Heart left ventricle (tissue), 16 donors: ENCODE results near the gene RPS24. TPM values are rescaled to one million over a fixed set of nuclear protein-coding genes. Genes with fewer than 3 reads are reported as not detected.

Experiments used
- ATAC-seq, 4 donors: fragments of 200-7000 bp; cut with Tn5 transposase; one replicate each; pipeline ENCODE4 v1.9.1; 2020 to 2022; ENCODE audit warnings: moderate library complexity in 4 of 4, mild to moderate bottlenecking in 3 of 4, moderate number of reproducible peaks in 1 of 4
- DNase-seq, 5 donors: peaks; one replicate each; pipeline ENCODE4 v3.0.0-alpha.2; 2020
- H3K27ac ChIP-seq, 12 donors: fragments of 200-600 bp; sonication (generic) in 4 of 12; one replicate each; pipeline versions ENCODE4 v1.5.0 to v1.8.0; 2016 to 2022; ENCODE audit warnings: mild to moderate bottlenecking in 2 of 12
- H3K27me3 ChIP-seq, 9 donors: fragments of 200-600 bp; sonication (generic) in 2 of 9; one replicate each; pipeline versions ENCODE4 v1.5.1 to v1.8.0; 2016 to 2022; ENCODE audit warnings: mild to moderate bottlenecking in 3 of 9
- H3K36me3 ChIP-seq, 9 donors: fragments of 200-600 bp; sonication (generic) in 2 of 9; one replicate each; pipeline versions ENCODE4 v1.5.0 to v1.8.0; 2018 to 2022; ENCODE audit warnings: mild to moderate bottlenecking in 2 of 9
- H3K4me1 ChIP-seq, 12 donors: fragments of 200-600 bp; sonication (generic) in 4 of 12; one replicate each; pipeline versions ENCODE4 v1.5.0 to v1.8.0; 2016 to 2022; ENCODE audit warnings: mild to moderate bottlenecking in 3 of 12
- H3K4me3 ChIP-seq, 12 donors: fragments of 200-600 bp; sonication (generic) in 4 of 12; one replicate each; pipeline versions ENCODE4 v1.5.0 to v1.8.0; 2017 to 2022; ENCODE audit warnings: mild to moderate bottlenecking in 9 of 12, moderate library complexity in 4 of 12
- H3K9me3 ChIP-seq, 12 donors: fragments of 200-600 bp; sonication (generic) in 4 of 12; one replicate each; pipeline versions ENCODE4 v1.5.0 to v1.8.0; 2016 to 2022; ENCODE audit warnings: mild to moderate bottlenecking in 1 of 12
- POLR2A ChIP-seq, 2 donors: fragments of 450-650 bp; IDR thresholded peaks; one replicate each; pipeline ENCODE4 v1.6.1; 2017; ENCODE audit warnings: antibody characterized with exemption in 2 of 2, mild to moderate bottlenecking in 2 of 2, moderate library complexity in 2 of 2
- WGBS, 4 donors: extraction: QIAGEN DNeasy Blood & Tissue Kit in 2 of 4; methylation state at CpG; one replicate each; pipeline versions ENCODE4 v1.1.5 to v1.1.7; 2013 to 2018; 5-methylcytosine and 5-hydroxymethylcytosine counted together
- intact Hi-C, 10 donors: fragments of 100-400 bp; cut with DNase I; formaldehyde crosslinking; loops; one replicate each; pipeline versions ENCODE4 v1.11.1 to v1.14.2; 2022
- polyA plus RNA-seq, 2 donors: library from polyadenylated mRNA; stranded (reverse); fragments of 200-250 nt; gene quantifications; one replicate each; pipeline ENCODE4 v1.2.3, GENCODE V29; 2013
- total RNA-seq, 9 donors: library from RNA; depleted of rRNA in 2 of 9; stranded (reverse); fragments of >200 nt in 2 of 9; fragmentation: NEBNext Ultra II Directional in 3 of 9; extraction: Animal tissue kit (Norgen Biotek cat#: 25700) in 3 of 9; gene quantifications; one replicate each; pipeline versions ENCODE4 v1.1.0 to v1.2.4, GENCODE V29; 2016 to 2023
- TF ChIP-seq, protein P1 (sequence below), 12 donors: fragments of 200-600 bp; sonication (generic) in 4 of 12; IDR thresholded peaks; one replicate each; pipeline versions ENCODE4 v1.5.0 to v1.8.0; 2018 to 2022; ENCODE audit warnings: antibody characterized with exemption in 12 of 12, mild to moderate bottlenecking in 5 of 12
- donor health status: ischemic (EF 13 %, LVEDD 7.1; RV severe dilation, severe dysfunction).
- donor health status: healthy with polysubstance abuse.
- donor health status: DM: no; HTN: yes; CAD: no.
- donor health status: DM: no; HTN: no; CAD: no.
- donor health status: ischemic (EF 25% LVEDD 6.9; RV normal size, moderate dysfunction).
- donor health status: ischemic (EF 25% LVEDD 5.7; RV mildly dilated, moderate dysfunction).
- donor health status: healthy.
- donor health status: DM: yes; HTN: yes; CAD: no.
- donor health status: ischemic (EF 35%, LVEDD 5.7; RV mildly dilated, moderate dysfunction).
- donor health status: nonischemic (EF 11% LVEDD 7.7; RV severe dilation, severe dysfunction).
- donor health status: DM: yes; HTN: yes; CAD: no.
- donor health status: PGD.
- donor health status: ischemic (EF 29% LVEDD 5.4; RV normal size, mild dysfunction).
- donor health status: nonischemic (EF 23%, LVEDD 6.1; RV moderate dilation, normal function).

RPS24 gene
- total and polyA plus RNA-seq, 11 donors: 683 to 3,748 (median 919) TPM

DNA sequence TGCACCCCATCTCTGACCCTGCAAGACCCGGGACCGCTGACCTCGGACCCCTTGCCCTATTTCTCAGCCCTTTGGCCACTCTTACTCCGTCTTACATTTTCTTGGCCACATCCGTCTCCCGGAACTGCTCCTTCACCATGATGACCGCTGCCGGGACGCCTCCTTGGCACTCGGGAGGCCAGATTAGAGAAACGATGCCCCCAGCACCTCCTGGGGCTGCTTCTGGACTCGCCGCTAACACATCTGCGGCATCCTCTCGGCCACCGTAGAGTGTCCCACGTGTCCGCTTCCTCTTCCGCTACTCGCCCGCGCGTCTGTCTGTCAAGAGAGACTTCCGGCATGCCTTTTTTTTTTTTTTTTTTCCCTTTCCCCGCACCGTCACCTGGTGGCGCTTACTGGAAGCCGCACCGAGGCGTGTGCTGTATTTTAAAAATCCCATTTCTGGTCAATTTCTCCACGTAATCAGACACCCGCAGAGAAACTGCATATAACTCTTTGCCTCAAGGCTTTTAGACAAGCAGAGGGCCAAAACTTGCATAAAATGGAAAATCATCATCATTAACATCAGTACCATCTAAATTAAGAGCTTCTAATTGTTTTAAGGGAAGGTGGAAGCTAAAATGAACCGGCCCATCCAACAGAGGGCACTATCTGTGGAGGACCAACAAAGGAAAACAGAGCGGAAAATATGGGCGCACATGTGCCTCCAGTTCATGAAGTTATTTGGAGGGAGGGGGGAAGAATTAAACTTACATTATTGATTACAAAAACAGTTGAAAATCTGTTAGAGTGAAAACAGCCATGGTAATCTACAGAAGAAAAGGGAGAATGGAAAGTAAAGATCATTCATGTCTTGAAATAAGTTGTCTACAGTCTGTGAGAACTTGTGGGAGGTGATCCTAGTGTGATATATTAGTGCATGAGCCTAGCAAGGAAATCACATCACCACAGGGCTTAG is 4.1 kb upstream of the RPS24 start, which contains the start of gene POLR3A:
Gene POLR3A (minus strand): TSS at position 247 of the 958 bp plus-strand sequence. CDS start 108 bp downstream, at position 139.
- peak; percentile 96 to 99 (median 97) for DNase-seq
- WGBS, 4 donors: 0 to 1% (median 0%) methylated on average over 35 of the region's 35 CpGs
- intact Hi-C loops: loop anchor here in 4 of 10 donors (5.0 to 10.0 kb wide), 4 partner anchors 182 to 1043 kb away; no protein-coding TSS in a partner anchor

DNA sequence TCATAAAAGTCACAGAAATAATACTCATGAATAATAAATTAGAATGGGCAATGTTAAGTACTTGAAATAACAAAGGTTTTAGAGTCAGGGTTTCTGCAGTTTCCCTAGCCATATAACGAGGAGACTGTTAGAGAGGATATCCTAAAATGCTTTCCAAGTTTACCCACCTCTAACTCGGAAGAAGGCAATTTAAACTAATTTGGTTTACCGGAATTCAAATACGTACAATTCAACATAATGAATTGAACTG is 351 bp upstream of the RPS24 start:
- peaks cover 5 to 56% (median 21%) of the 10 kb centered on the region in 12 donors for H3K4me1 ChIP-seq

More for the DNA sequence above, 4.1 kb upstream of the RPS24 start, which contains the start of gene POLR3A:
- no peaks in the 10 kb centered on the region for H3K9me3 ChIP-seq
- no peaks in the 10 kb centered on the region for H3K27me3 ChIP-seq
- peak; percentile 68 to 82 (median 76) for ATAC-seq
- peaks cover 0 to 22% (median 15%) of the 10 kb centered on the region in 9 donors for H3K36me3 ChIP-seq
- H3K27ac ChIP-seq: peak within 1 kb of the TSS; percentile 46 to 90 (median 80)
- peak in 1 of 2 donors; percentile 40 for TF ChIP-seq POLR2A (IDR thresholded peaks at IDR 0.05)
- TF ChIP-seq, protein P1, sequence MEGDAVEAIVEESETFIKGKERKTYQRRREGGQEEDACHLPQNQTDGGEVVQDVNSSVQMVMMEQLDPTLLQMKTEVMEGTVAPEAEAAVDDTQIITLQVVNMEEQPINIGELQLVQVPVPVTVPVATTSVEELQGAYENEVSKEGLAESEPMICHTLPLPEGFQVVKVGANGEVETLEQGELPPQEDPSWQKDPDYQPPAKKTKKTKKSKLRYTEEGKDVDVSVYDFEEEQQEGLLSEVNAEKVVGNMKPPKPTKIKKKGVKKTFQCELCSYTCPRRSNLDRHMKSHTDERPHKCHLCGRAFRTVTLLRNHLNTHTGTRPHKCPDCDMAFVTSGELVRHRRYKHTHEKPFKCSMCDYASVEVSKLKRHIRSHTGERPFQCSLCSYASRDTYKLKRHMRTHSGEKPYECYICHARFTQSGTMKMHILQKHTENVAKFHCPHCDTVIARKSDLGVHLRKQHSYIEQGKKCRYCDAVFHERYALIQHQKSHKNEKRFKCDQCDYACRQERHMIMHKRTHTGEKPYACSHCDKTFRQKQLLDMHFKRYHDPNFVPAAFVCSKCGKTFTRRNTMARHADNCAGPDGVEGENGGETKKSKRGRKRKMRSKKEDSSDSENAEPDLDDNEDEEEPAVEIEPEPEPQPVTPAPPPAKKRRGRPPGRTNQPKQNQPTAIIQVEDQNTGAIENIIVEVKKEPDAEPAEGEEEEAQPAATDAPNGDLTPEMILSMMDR (IDR thresholded peaks at IDR 0.05): peak; percentile 49 to 86 (median 66)
- peaks cover 3 to 29% (median 18%) of the 10 kb centered on the region in 12 donors for H3K4me1 ChIP-seq
- H3K4me3 ChIP-seq: peak within 1 kb of the TSS; percentile 59 to 99 (median 88)

GRCh38 chr10:78035025-78035424 is 1.4 kb downstream of the RPS24 start:
- intact Hi-C loops: loop anchor here in 1 of 10 donors (10.0 kb wide), 1 partner anchor 940 kb away; no protein-coding TSS in a partner anchor
- Histone ChIP-seq H3K27me3 (no peaks in the 10 kb centered on the region), H3K4me1 (peaks cover under 1 to 60% (median 13%) of the 10 kb centered on the region in 12 donors), H3K9me3 (no peaks in the 10 kb centered on the region), H3K36me3 (peaks cover 0 to 53% (median 50%) of the 10 kb centered on the region in 9 donors), H3K4me3 (peak overlapping the region in 7 of 12 donors; percentile 69 to 92 (median 79)), H3K27ac (peak overlapping the region in 4 of 12 donors; percentile 63 to 85 (median 82))
- ATAC-seq (no peak), DNase-seq (no peak)
- WGBS, 4 donors: 87 to 95% (median 93%) methylated on average over 5 of the region's 5 CpGs
- no peak for TF ChIP-seq POLR2A (IDR thresholded peaks at IDR 0.05)
- TF ChIP-seq, protein P1 (IDR thresholded peaks at IDR 0.05): no peak

More for the DNA sequence above, 351 bp upstream of the RPS24 start:
- H3K27me3 ChIP-seq: no peaks in the 10 kb centered on the region
- intact Hi-C loops: loop anchor here in 2 of 10 donors (5.0 to 10.0 kb wide), 2 partner anchors 941 to 1039 kb away; no protein-coding TSS in a partner anchor
- no peaks in the 10 kb centered on the region for H3K9me3 ChIP-seq
- peaks cover 0 to 36% (median 33%) of the 10 kb centered on the region in 9 donors for H3K36me3 ChIP-seq
- ATAC-seq (no peak), DNase-seq (no peak)
- H3K4me3 ChIP-seq: peak overlapping the region; percentile 20 to 92 (median 78)
- H3K27ac ChIP-seq: peak overlapping the region in 7 of 12 donors; percentile 49 to 85 (median 77)
- no peak for TF ChIP-seq POLR2A (IDR thresholded peaks at IDR 0.05)
- TF ChIP-seq, protein P1 (IDR thresholded peaks at IDR 0.05): no peak
- WGBS, 4 donors: 0 to 1% (median 0%) methylated on average over 4 of the region's 4 CpGs

- ATAC-seq (no peak), DNase-seq (no peak)
- TF ChIP-seq, protein P1 (IDR thresholded peaks at IDR 0.05): no peak
- TF ChIP-seq POLR2A (IDR thresholded peaks at IDR 0.05): no peak
- WGBS, 4 donors: 88 to 95% (median 90%) methylated on average over 5 of the region's 5 CpGs
- Histone ChIP-seq H3K4me1 (peaks cover 0 to 58% (median 12%) of the 10 kb centered on the region in 12 donors), H3K4me3 (peak overlapping the region in 1 of 12 donors; percentile 85), H3K36me3 (peaks cover 0 to 57% (median 54%) of the 10 kb centered on the region in 9 donors), H3K27me3 (no peaks in the 10 kb centered on the region), H3K9me3 (no peaks in the 10 kb centered on the region), H3K27ac (no peak overlapping the region)
- intact Hi-C loops: loop anchor here in 1 of 10 donors (10.0 kb wide), 1 partner anchor 939 kb away; no protein-coding TSS in a partner anchor
Measured at GRCh38 chr10:78035437-78035836, 1.8 kb downstream of the RPS24 start.
